Spinal cord (tissue), 10 donors: Measurements from ENCODE around the gene SLC15A3. TPM values are rescaled to one million over a fixed set of nuclear protein-coding genes. Genes with fewer than 3 reads are reported as not detected.

Experiments
- DNase-seq, 6 donors: peaks; one replicate each; pipeline versions ENCODE4 v3.0.0 to v3.0.0-alpha.2; 2013 to 2015; ENCODE audit warnings: low spot score in 6 of 6, low read depth in 4 of 6
- H3K27ac ChIP-seq: one replicate; pipeline ENCODE4 v1.5.1; 2013; ENCODE audit warnings: low read depth, low read length, control low read depth
- H3K27me3 ChIP-seq: one replicate; pipeline ENCODE4 v1.6.1; 2013; ENCODE audit warnings: low read length; ENCODE audit not compliant: control insufficient read depth, insufficient read depth
- H3K36me3 ChIP-seq: one replicate; pipeline ENCODE4 v1.6.1; 2013; ENCODE audit warnings: low read length; ENCODE audit not compliant: control insufficient read depth, insufficient read depth
- H3K4me1 ChIP-seq: one replicate; pipeline ENCODE4 v1.6.1; 2013; ENCODE audit warnings: low read length; ENCODE audit not compliant: control insufficient read depth, insufficient read depth
- H3K4me3 ChIP-seq: one replicate; pipeline ENCODE4 v1.5.1; 2013; ENCODE audit warnings: low read depth, low read length, control low read depth
- H3K9me3 ChIP-seq: one replicate; pipeline ENCODE4 v1.6.1; 2013; ENCODE audit warnings: low read length; ENCODE audit not compliant: control insufficient read depth, insufficient read depth
- WGBS: methylation state at CpG from one replicate; pipeline ENCODE4 v1.1.5; 2013; ENCODE audit warnings: missing lambda C conversion rate; ENCODE audit not compliant: insufficient coverage; 5-methylcytosine and 5-hydroxymethylcytosine counted together
- polyA plus RNA-seq, 2 donors: library from polyadenylated mRNA; unstranded; fragments of 120-200 nt; gene quantifications; one replicate each; pipeline ENCODE4 v1.2.1, GENCODE V29; 2013; ENCODE audit not compliant: insufficient read length in 2 of 2
- total RNA-seq, 2 donors: library from RNA; depleted of rRNA in 1 of 2; stranded (reverse); fragments of 120-200 nt in 1 of 2; fragments of >200 nt in 1 of 2; gene quantifications; one replicate each; pipeline versions ENCODE4 v1.2.3 to v1.2.4, GENCODE V29; 2013 to 2014
- donor health status: healthy.

Gene SLC15A3
- total and polyA plus RNA-seq, 4 donors, result 20.3 to 35.5 (median 30.6) TPM

DNA sequence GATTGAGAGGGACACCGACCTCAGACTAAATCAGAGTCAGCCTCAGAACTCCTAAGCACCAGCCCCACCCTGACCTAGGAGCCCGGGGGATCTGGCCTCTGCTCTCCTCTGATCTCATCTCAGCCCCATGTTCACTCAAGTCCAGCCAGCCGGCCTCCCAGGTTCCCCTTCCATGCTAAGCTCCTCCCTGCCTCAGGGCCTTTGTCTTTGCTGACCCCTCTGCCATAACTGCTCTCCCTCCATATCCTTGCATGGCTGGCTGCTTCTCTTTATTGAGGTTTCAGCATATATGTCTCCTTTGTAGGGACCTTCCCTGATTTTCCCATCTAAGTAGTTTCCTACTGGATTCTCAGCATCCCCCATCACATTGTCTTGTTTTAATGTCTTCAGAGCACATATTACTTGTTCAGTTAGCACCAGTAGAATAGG is 780 bp upstream of the SLC15A3 start:
- H3K27me3 ChIP-seq, result peaks cover 33% of the 10 kb centered on the region
- H3K4me3 ChIP-seq, result peak overlapping the region; percentile 31
- peak overlapping the region; percentile 81 for H3K27ac ChIP-seq
- no peaks in the 10 kb centered on the region for H3K9me3 ChIP-seq
- no peak for DNase-seq
- peaks cover 20% of the 10 kb centered on the region for H3K4me1 ChIP-seq
- WGBS, result 64% methylated on average over 3 of the region's 3 CpGs
- no peaks in the 10 kb centered on the region for H3K36me3 ChIP-seq

GRCh38 chr11:60951606-60951903 is 421 bp downstream of the SLC15A3 start:
- H3K36me3 ChIP-seq, result no peaks in the 10 kb centered on the region
- DNase-seq, result no peak
- peak overlapping the region; percentile 31 for H3K4me3 ChIP-seq
- peak overlapping the region; percentile 81 for H3K27ac ChIP-seq
- no peaks in the 10 kb centered on the region for H3K9me3 ChIP-seq
- peaks cover 32% of the 10 kb centered on the region for H3K27me3 ChIP-seq
- 11% methylated on average over 8 of the region's 8 CpGs for WGBS
- peaks cover 31% of the 10 kb centered on the region for H3K4me1 ChIP-seq

DNA sequence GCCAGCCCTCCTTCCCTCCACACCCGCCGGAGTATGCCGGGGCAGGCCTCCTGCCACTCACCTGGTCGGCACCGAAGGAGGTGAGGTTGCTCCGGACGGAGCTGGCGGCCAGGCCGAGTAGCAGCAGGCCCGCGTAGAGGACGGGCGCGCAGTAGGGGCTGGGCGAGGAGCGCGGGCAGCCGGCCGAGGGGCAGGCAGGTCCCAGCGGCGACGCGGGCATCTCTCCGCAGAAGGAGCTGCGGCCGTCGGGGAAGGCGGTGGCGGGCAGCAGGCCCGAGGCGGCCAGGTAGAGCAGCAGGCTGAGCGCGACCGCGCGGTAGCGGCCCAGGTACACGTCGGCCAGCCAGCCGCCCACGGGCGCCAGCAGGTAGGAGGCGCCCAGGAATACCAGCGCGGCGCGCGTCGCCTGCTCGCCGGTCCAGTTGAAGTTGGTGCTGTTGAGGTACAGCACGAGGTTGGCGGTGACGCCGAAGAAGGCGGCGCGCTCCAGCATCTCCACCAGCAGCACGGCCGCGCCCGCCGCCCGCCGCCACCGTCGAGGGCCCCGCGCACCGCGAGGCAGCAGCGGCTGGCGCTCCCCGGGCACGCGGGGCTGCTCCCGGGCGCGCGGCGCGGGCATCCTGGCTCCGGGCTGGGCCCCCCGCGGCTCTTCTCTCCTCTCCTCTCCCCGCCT is 907 bp downstream of the SLC15A3 start:
- Histone ChIP-seq H3K4me3 (peak overlapping the region; percentile 49), H3K27ac (peak overlapping the region; percentile 81), H3K27me3 (peaks cover 31% of the 10 kb centered on the region), H3K4me1 (peaks cover 36% of the 10 kb centered on the region), H3K9me3 (no peaks in the 10 kb centered on the region), H3K36me3 (no peaks in the 10 kb centered on the region)
- peak in 1 of 6 donors; percentile 34 for DNase-seq
- 5% methylated on average over 85 of the region's 86 CpGs for WGBS

DNA sequence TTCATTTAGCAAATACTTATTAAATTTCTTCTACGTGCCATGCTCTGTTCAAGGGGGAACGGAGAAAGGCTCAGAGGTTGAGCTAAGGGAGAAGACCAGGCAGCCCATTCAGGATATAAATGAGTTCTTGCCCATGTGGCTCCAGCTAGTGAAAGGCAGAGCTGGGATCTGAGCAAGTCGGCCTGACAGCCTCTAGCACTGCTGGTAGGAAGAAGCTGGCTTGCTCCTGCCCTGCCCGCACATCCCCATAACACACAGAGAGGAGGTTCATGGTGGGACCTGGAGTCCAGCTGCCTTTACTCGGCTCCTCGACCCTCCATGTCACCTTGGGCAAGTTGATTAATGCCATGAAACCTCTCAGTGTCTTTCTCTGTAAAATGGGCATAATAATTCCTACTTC is 2.0 kb downstream of the SLC15A3 start:
- Histone ChIP-seq H3K27me3 (peaks cover 32% of the 10 kb centered on the region), H3K4me1 (peaks cover 39% of the 10 kb centered on the region), H3K36me3 (no peaks in the 10 kb centered on the region), H3K27ac (peak overlapping the region; percentile 20), H3K9me3 (no peaks in the 10 kb centered on the region), H3K4me3 (peak overlapping the region; percentile 49)
- no peak for DNase-seq
- WGBS, result 67% methylated on average over 6 of the region's 6 CpGs

DNA sequence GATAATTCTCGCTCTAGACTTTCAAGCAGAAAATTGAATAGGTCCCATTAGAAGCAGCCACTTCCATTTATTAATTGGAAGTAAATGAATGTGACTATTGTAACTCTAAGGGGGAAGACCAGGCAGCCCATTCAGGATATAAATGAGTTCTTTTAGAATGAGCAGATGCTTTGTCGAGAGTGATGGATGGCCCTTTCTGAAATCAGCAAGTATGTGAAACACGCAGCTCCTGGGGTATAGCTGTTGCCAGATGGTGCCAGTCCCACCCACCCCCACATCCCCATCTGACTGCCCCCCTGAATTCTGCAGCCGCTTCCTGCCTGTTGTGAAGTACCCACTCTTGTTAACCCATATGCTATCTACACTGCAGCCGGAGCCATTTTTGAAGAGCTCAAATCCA is 3.7 kb downstream of the SLC15A3 start:
- WGBS, result 4% methylated on average over 3 of the region's 5 CpGs
- no peaks in the 10 kb centered on the region for H3K36me3 ChIP-seq
- peak in 4 of 6 donors; percentile 56 to 93 (median 74) for DNase-seq

GRCh38 chr11:60947700-60948099 is 4.3 kb downstream of the SLC15A3 start:
- peak in 4 of 6 donors; percentile 47 to 91 (median 68) for DNase-seq
- peaks cover 31% of the 10 kb centered on the region for H3K27me3 ChIP-seq
- H3K27ac ChIP-seq, result peak overlapping the region; percentile 84
- H3K4me1 ChIP-seq, result peaks cover 44% of the 10 kb centered on the region
- H3K36me3 ChIP-seq, result no peaks in the 10 kb centered on the region
- no peak overlapping the region for H3K4me3 ChIP-seq
- no peaks in the 10 kb centered on the region for H3K9me3 ChIP-seq
- WGBS, result 0% methylated on average over 1 of the region's 2 CpGs

More for the DNA sequence above, 3.7 kb downstream of the SLC15A3 start:
- H3K4me3 ChIP-seq, result peak overlapping the region; percentile 4
- peaks cover 41% of the 10 kb centered on the region for H3K4me1 ChIP-seq
- H3K27ac ChIP-seq, result peak overlapping the region; percentile 84
- no peaks in the 10 kb centered on the region for H3K9me3 ChIP-seq
- peaks cover 33% of the 10 kb centered on the region for H3K27me3 ChIP-seq

- 36% methylated on average over 12 of the region's 15 CpGs for WGBS
- DNase-seq, result peak in 2 of 6 donors; percentile 51 to 87
Measured at GRCh38 chr11:60946601-60947264, 5.2 kb downstream of the SLC15A3 start.

GRCh38 chr11:60945295-60945667 is 6.7 kb downstream of the SLC15A3 start:
- no peak overlapping the region for H3K4me3 ChIP-seq
- H3K27me3 ChIP-seq, result peaks cover 20% of the 10 kb centered on the region
- H3K9me3 ChIP-seq, result no peaks in the 10 kb centered on the region
- peaks cover 37% of the 10 kb centered on the region for H3K4me1 ChIP-seq
- no peak for DNase-seq
- no peaks in the 10 kb centered on the region for H3K36me3 ChIP-seq
- no peak overlapping the region for H3K27ac ChIP-seq
- no CpG with 5 or more reads among the region's 5 CpGs for WGBS

More at GRCh38 chr11:60946601-60947264, 5.2 kb downstream of the SLC15A3 start:
- peaks cover 27% of the 10 kb centered on the region for H3K27me3 ChIP-seq
- peaks cover 44% of the 10 kb centered on the region for H3K4me1 ChIP-seq
- H3K9me3 ChIP-seq, result no peaks in the 10 kb centered on the region
- peak overlapping the region; percentile 15 for H3K27ac ChIP-seq
- H3K4me3 ChIP-seq, result no peak overlapping the region
- no peaks in the 10 kb centered on the region for H3K36me3 ChIP-seq

DNA sequence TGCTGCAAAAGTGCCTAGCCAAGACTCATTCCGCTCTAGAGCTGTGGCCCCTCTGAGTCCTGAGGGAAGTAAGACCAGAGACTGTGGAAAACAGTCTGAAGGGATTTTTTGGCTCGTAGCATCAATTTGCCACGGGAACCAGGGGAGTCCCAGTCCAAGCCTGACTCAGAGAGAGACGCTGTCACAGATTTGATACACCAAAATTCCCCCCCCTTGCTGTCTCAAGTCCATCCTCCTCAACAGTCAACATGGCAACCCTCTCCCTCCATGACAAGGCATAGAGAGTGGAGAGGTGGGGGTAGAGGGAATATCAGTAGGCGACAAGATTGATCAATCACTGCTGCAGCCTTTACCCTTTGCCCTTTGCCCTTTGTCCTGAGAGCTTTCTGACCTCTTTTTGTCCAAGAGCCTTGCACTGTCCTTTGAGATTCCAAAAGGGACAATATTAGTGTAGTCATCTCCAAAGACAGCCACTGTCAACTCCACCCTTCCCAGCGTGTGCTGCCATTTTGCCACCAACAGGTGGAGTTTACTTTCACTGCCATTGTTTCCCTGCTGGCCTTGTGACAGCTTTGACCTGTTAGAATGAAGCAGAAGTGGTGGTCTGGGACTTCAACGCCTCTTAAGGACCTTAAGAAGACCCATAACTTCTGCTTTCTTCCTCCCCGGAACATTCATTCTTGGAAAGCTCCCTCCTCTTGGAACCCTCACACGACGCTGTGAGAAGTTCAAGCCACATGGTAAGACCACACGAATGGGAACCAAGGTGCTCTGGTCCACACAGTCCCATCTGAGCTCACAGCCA is 7.3 kb downstream of the SLC15A3 start:
- Histone ChIP-seq H3K36me3 (no peaks in the 10 kb centered on the region), H3K4me3 (no peak overlapping the region), H3K4me1 (peaks cover 37% of the 10 kb centered on the region), H3K27me3 (peaks cover 19% of the 10 kb centered on the region), H3K27ac (no peak overlapping the region), H3K9me3 (no peaks in the 10 kb centered on the region)
- 84% methylated on average over 5 of the region's 11 CpGs for WGBS
- DNase-seq, result no peak
